Myocyte (in vitro differentiated cells): ENCODE measurements around the gene SLC6A12. TPM values are rescaled to one million over a fixed set of nuclear protein-coding genes. Genes with fewer than 3 reads are reported as not detected.

Experiments used
- DNase-seq: peaks from one replicate; pipeline ENCODE4 v3.0.0-alpha.2; 2012; ENCODE audit warnings: low read depth
- total RNA-seq: library from RNA; depleted of rRNA; stranded (reverse); fragments of >200 nt; gene quantifications from 2 replicates; pipeline ENCODE4 v1.2.3, GENCODE V29; 2014

SLC6A12 gene
- total RNA-seq, 1 donor from 2014 or later: 0.05 TPM

- DNase-seq: no peak
Measured at GRCh38 chr12:167959-168600, 45.9 kb downstream of the SLC6A12 start.

GRCh38 chr12:166425-167075 is 47.4 kb downstream of the SLC6A12 start:
- DNase-seq: no peak

- no peak for DNase-seq
Measured at GRCh38 chr12:165862-166368, 48.0 kb downstream of the SLC6A12 start.

- DNase-seq: no peak
Measured at GRCh38 chr12:164207-164606, 49.8 kb downstream of the SLC6A12 start.

GRCh38 chr12:163406-163986 is 50.5 kb downstream of the SLC6A12 start:
- DNase-seq: no peak

GRCh38 chr12:162467-163307 is 51.3 kb downstream of the SLC6A12 start:
- DNase-seq: no peak

GRCh38 chr12:161823-162222 is 52.1 kb downstream of the SLC6A12 start:
- DNase-seq: no peak

GRCh38 chr12:160858-161257 is 53.1 kb downstream of the SLC6A12 start:
- DNase-seq: no peak

GRCh38 chr12:159156-159782 is 54.7 kb downstream of the SLC6A12 start:
- DNase-seq: no peak

GRCh38 chr12:157644-158043 is 56.3 kb downstream of the SLC6A12 start:
- DNase-seq: no peak

- DNase-seq: no peak
Measured at GRCh38 chr12:156945-157344, 57.0 kb downstream of the SLC6A12 start.

- DNase-seq: no peak
Measured at GRCh38 chr12:155646-156045, 58.3 kb downstream of the SLC6A12 start.

GRCh38 chr12:155006-155405 is 59.0 kb downstream of the SLC6A12 start:
- DNase-seq: no peak

- no peak for DNase-seq
Measured at GRCh38 chr12:154058-154457, 59.9 kb downstream of the SLC6A12 start.

GRCh38 chr12:153080-153746 is 60.7 kb downstream of the SLC6A12 start:
- peak; percentile 66 for DNase-seq

- no peak for DNase-seq
Measured at GRCh38 chr12:152440-152839, 61.5 kb downstream of the SLC6A12 start.

- no peak for DNase-seq
Measured at GRCh38 chr12:151579-151978, 62.4 kb downstream of the SLC6A12 start.

GRCh38 chr12:148676-149416 is 65.1 kb downstream of the SLC6A12 start:
- no peak for DNase-seq

GRCh38 chr12:147242-147641 is 66.7 kb downstream of the SLC6A12 start:
- no peak for DNase-seq
